Activated CD4-positive, alpha-beta T cell treated with anti-CD3 and anti-CD28 coated beads for 36 hours (primary cell): ENCODE data around the gene WASF2. TPM values are rescaled to one million over a fixed set of nuclear protein-coding genes. Genes with fewer than 3 reads are reported as not detected.

Source experiments
- ATAC-seq: fragments of 200-7000 bp; cut with Tn5 transposase; one replicate; pipeline ENCODE4 v1.10.0; 2021; ENCODE audit warnings: mild to moderate bottlenecking, moderate library complexity
- CTCF ChIA-PET: fragments of 350-600 bp; sonication (Branson Sonifier 250); formaldehyde crosslinking; loops from one replicate; lab custom pipeline; 2021; ENCODE audit warnings: antibody characterized with exemption; lab: Charles Lee
- POLR2A ChIA-PET: fragments of 350-600 bp; sonication (Branson Sonifier 250); formaldehyde crosslinking; loops from one replicate; lab custom pipeline; 2021; ENCODE audit warnings: antibody characterized with exemption, inconsistent platforms; lab: Charles Lee
- DNase-seq: peaks from one replicate; pipeline ENCODE4 v3.0.0-alpha.2; 2020
- H3K27ac Mint-ChIP-seq: one replicate; pipeline ENCODE4 v1.8.0; 2021; ENCODE audit warnings: mixed read lengths
- H3K27me3 Mint-ChIP-seq: one replicate; pipeline ENCODE4 v1.8.0; 2021; ENCODE audit warnings: mixed read lengths
- H3K36me3 Mint-ChIP-seq: one replicate; pipeline ENCODE4 v1.8.0; 2021; ENCODE audit warnings: low read depth, mixed read lengths
- H3K4me1 Mint-ChIP-seq: one replicate; pipeline ENCODE4 v1.8.0; 2021; ENCODE audit warnings: mixed read lengths
- H3K4me3 Mint-ChIP-seq: one replicate; pipeline ENCODE4 v1.8.0; 2021; ENCODE audit warnings: mild to moderate bottlenecking, moderate library complexity, mixed read lengths
- H3K9me3 Mint-ChIP-seq: one replicate; pipeline ENCODE4 v1.8.0; 2021; ENCODE audit warnings: low read depth, mixed read lengths
- intact Hi-C, 2 experiments: fragments of 100-400 bp; cut with DNase I in 1 of 2; cut with micrococcal nuclease in 1 of 2; formaldehyde crosslinking; loops; one replicate each; pipeline versions ENCODE4 v1.14.2 to v1.15.1; 2022 to 2024; cut with DNase I, micrococcal nuclease
- total RNA-seq, 2 experiments: library from RNA; stranded (reverse); gene quantifications; one replicate each; pipeline ENCODE4 v1.2.3, GENCODE V29; 2021

Gene WASF2
- total RNA-seq, 2 experiments from 2014 or later: 104 to 132 TPM

DNA sequence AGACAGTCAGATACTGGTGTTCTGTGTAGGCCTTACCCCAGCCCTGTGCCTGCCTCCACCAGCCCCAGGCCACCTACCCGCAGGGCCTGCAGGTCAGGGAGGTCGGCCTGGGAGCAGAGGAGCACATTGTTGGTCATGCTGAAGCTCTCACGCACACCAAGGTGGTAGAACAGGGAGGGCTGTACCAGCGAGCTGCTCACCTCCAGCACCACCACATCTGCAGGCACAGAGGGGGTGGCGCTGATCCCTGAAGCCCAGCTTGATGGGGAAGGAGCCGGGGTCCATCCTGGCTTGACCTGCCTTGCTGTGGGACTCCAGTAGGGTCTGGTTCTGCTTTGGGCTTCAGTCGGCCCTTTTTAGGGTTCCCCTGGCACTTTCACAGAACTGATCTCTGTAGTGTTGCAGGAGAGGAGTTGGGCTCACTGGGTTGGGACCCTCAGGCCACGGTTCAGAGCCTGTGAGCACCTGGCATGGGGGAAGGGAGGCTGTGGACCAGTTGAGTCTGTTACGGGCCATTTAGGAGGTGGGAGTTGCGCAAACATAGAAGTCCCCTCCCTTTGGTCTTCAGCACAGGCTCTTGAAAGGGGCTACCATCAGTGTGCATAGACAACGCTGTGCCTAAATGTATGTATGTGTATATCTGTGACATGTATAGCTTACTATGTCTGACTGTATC lies 125.1 kb downstream of the WASF2 start:
- H3K4me1 Mint-ChIP-seq: peaks cover 33% of the 10 kb centered on the region

DNA sequence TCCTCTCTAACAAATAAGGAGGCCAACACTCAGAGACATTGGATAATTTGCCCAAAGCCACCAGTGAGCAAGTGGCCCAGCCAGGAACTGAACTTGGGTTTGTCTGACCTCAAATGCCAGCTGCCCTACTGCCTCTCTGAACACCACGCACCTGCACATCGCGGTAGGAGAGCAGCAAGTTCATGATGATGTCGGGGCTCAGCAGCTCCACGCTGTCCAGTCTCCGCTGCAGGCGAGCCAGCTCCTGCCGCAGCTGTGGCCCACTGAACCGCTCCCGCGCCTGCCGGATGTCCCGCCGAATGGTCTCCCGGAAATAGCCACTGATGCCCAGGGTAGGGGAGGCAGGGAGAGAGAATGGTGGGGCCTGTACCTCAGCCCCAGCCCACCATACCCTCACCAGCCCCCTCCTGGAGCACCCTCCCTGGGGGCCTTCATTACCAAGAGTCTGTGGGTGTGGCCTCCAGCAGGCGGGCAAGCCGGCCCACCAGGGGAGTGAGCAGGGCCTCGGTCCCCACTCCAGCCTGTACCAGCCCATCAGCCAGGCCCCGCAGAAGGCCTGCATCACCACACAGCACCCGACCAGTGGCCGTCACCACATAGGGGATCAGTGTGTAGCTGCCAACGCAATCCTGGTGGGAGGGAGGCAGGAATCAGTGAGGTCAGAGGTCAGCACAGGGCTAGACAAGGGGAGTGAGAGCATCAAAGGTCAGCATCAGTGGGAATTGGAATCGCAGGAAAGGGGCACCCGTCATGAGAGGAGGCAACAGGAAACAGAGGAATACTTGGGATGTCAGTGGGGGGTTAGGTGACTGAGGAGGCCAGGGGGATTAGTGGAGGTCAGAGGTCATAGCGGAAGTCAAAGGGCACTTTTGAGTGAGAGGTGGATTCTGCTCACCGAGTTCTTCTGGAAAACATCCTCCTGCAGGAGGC lies 125.9 kb downstream of the WASF2 start:
- ChIA-PET POLR2A (no interaction called here), CTCF (interaction anchor here (0.5 to 3.7 kb wide), 3 partner anchors 7 to 216 kb away, joined by 4 to 28 read pairs (median 4); no protein-coding TSS in a partner anchor)
- intact Hi-C loops: no loop called here
- DNase-seq (no peak), ATAC-seq (no peak)
- H3K36me3 Mint-ChIP-seq: no peaks in the 10 kb centered on the region
- H3K27me3 Mint-ChIP-seq: no peaks in the 10 kb centered on the region
- peaks cover 34% of the 10 kb centered on the region for H3K4me1 Mint-ChIP-seq
- no peak overlapping the region for H3K27ac Mint-ChIP-seq
- no peak overlapping the region for H3K4me3 Mint-ChIP-seq
- H3K9me3 Mint-ChIP-seq: no peaks in the 10 kb centered on the region

More for the DNA sequence above, 125.1 kb downstream of the WASF2 start:
- ChIA-PET CTCF (interaction anchor here (0.5 to 3.7 kb wide), 11 partner anchors 8 to 880 kb away, joined by 3 to 28 read pairs (median 6); partner anchors contain the start of gene GPR3), POLR2A (interaction anchor here (0.6 to 1.0 kb wide), 3 partner anchors 19 to 235 kb away, joined by 3 to 5 read pairs (median 3); no protein-coding TSS in a partner anchor)
- DNase-seq (no peak), ATAC-seq (no peak)
- Mint-ChIP-seq H3K9me3 (no peaks in the 10 kb centered on the region), H3K27ac (no peak overlapping the region), H3K36me3 (no peaks in the 10 kb centered on the region), H3K4me3 (peak overlapping the region; percentile 75), H3K27me3 (no peaks in the 10 kb centered on the region)
- intact Hi-C loops: loop anchor here (1.0 kb wide), 5 partner anchors 8 to 239 kb away; partner anchors contain the start of genes AHDC1 (in 1 of the 2), CD164L2 (in 1 of the 2) and GPR3 (in 1 of the 2)

DNA sequence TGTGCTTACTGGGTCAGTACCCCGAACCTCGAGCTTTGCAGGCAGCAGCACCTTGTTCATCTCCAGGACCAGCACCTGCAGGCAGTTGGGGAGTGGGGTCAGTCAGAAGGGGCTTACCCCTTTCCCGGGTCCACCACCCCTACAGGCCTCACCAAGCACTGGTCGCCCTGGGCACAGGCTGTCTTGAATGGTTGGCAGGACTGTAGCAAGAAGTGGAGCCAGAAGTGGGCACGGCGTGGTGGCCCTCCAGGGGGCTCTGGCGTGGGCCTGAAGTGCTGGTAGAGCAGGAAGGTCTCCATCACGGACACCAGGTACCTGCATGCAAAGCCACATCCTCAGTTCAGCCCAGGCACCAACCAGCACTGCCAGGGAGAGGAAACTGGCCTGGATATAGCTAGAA lies 128.4 kb downstream of the WASF2 start:
- no peaks in the 10 kb centered on the region for H3K9me3 Mint-ChIP-seq
- no peaks in the 10 kb centered on the region for H3K27me3 Mint-ChIP-seq
- no peaks in the 10 kb centered on the region for H3K36me3 Mint-ChIP-seq
- ChIA-PET CTCF (interaction anchor here (0.7 to 2.0 kb wide), 5 partner anchors 21 to 245 kb away, joined by 4 to 6 read pairs (median 5); partner anchors contain the start of gene CD164L2), POLR2A (no interaction called here)
- DNase-seq: no peak
- no peak overlapping the region for H3K27ac Mint-ChIP-seq
- peaks cover 44% of the 10 kb centered on the region for H3K4me1 Mint-ChIP-seq
- intact Hi-C loops: no loop called here
- H3K4me3 Mint-ChIP-seq: no peak overlapping the region
- no peak for ATAC-seq

DNA sequence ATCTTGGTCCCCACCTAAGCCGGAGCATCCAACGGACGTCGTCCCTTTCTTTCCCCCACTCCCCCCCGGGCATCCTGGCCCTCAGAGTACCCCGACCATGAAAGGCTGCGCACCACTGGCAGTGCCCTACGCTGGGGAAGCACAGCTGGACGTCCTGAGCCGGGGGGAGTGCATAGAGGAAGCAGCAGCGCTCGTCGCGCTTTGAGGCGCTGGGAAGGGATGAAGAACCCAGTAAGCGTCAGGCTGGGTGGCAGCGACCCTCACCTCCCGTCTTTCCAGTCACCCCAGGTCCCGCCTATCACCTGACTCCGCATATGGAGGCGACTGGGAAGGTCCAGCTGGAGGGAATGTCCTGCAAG lies 128.9 kb downstream of the WASF2 start:
- peaks cover 48% of the 10 kb centered on the region for H3K4me1 Mint-ChIP-seq
- no peaks in the 10 kb centered on the region for H3K9me3 Mint-ChIP-seq
- peak overlapping the region; percentile 62 for H3K4me3 Mint-ChIP-seq
- POLR2A ChIA-PET: no interaction called here
- intact Hi-C loops: no loop called here
- no peaks in the 10 kb centered on the region for H3K27me3 Mint-ChIP-seq
- CTCF ChIA-PET: interaction anchor here (2.0 kb wide), 1 partner anchor 34 kb away, joined by 5 read pairs; no protein-coding TSS in a partner anchor
- no peak overlapping the region for H3K27ac Mint-ChIP-seq
- no peak for ATAC-seq
- no peaks in the 10 kb centered on the region for H3K36me3 Mint-ChIP-seq
- no peak for DNase-seq

DNA sequence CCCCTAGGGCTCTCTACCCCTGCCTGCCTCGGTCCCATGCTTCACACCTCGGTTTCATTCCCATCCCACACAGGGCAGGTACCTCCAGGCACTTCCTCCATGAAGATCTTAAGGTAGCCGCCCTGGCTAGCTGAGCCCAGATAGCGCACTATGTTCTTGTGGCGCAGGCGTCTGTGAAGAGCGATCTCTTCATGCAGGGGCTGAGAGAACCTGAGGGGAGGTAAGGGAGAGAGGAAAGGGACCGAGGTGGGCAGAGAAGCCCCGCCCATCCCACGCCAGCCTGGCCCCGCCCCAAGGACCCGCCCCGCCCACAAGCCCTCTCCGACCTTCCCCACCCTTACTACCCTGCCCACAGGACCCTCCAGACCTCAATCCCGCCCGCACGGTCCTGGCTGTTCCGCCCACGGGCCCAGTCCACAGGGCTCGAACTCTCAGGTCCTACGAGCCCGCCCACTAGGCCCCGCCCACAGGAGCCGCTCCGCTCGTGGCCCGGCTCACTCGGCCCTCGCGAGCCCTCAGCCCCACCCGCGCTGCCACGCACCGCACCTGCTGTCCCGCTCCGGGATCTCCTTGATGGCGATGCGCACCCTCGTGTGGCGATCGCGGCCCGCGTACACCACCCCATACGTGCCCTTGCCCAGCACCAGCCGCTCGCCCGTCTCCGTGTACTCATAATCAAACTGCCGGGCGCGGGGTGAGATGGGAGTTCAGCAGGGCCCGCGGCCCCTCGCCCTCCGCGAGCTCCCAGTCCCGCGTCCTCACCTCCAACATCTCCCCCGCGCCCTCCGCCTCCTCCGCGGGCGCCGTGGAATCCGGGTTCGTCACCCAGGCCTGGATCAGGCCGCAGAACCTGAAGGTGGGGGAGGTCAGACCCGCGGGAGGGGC lies 129.6 kb downstream of the WASF2 start:
- intact Hi-C loops: no loop called here
- H3K4me1 Mint-ChIP-seq: peaks cover 49% of the 10 kb centered on the region
- CTCF ChIA-PET: interaction anchor here (1.0 to 3.1 kb wide), 3 partner anchors 8 to 28 kb away, joined by 3 to 16 read pairs (median 3); no protein-coding TSS in a partner anchor
- POLR2A ChIA-PET: interaction anchor here (0.6 kb wide), 1 partner anchor 275 kb away, joined by 4 read pairs; no protein-coding TSS in a partner anchor
- H3K9me3 Mint-ChIP-seq: no peaks in the 10 kb centered on the region
- DNase-seq (peak; percentile 60), ATAC-seq (peak; percentile 25)
- no peaks in the 10 kb centered on the region for H3K27me3 Mint-ChIP-seq
- H3K36me3 Mint-ChIP-seq: peaks cover 1% of the 10 kb centered on the region
- peak overlapping the region; percentile 15 for H3K27ac Mint-ChIP-seq
- H3K4me3 Mint-ChIP-seq: peak overlapping the region; percentile 62

DNA sequence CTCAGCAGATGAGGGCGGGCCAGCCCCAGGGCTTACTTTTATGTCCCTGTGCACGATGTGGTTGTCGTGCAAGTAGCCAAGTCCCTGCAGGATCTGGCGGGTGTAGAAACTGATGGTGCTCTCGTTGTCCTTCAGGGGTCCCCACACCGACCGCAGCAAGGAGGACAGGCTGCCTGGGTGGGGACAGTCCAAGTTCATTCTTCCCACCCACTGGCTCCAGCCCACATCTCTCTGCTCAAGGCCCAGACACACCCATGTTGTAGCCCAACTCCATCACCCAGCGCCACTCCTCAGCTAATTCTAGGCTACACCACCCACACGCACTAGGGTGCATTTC lies 130.2 kb downstream of the WASF2 start:
- ChIA-PET CTCF (interaction anchor here (0.7 to 3.1 kb wide), 4 partner anchors 9 to 240 kb away, joined by 3 to 16 read pairs (median 4); no protein-coding TSS in a partner anchor), POLR2A (no interaction called here)
- ATAC-seq: no peak
- peak overlapping the region; percentile 62 for H3K4me3 Mint-ChIP-seq
- intact Hi-C loops: no loop called here
- peaks cover 2% of the 10 kb centered on the region for H3K36me3 Mint-ChIP-seq
- H3K9me3 Mint-ChIP-seq: no peaks in the 10 kb centered on the region
- H3K27me3 Mint-ChIP-seq: no peaks in the 10 kb centered on the region
- no peak for DNase-seq
- H3K4me1 Mint-ChIP-seq: peaks cover 45% of the 10 kb centered on the region
- peak overlapping the region; percentile 15 for H3K27ac Mint-ChIP-seq

DNA sequence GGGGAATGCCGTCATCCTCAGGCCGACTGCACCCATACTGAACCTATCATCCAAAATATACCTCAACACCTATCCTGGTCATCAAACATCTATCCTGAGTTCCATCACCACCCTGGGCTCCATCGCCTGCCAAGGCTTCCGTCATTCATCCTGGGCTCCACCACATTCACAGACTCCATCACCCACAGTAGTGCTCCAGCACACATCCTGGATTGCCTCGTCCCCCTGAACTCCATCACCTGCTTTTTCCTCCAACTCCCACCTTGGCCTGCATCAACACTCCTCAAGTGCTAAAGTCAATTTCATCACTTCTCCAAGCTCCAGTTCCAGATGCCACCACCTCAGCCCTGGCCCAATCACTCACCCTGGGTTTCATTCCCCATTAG lies 131.0 kb downstream of the WASF2 start:
- intact Hi-C loops: no loop called here

DNA sequence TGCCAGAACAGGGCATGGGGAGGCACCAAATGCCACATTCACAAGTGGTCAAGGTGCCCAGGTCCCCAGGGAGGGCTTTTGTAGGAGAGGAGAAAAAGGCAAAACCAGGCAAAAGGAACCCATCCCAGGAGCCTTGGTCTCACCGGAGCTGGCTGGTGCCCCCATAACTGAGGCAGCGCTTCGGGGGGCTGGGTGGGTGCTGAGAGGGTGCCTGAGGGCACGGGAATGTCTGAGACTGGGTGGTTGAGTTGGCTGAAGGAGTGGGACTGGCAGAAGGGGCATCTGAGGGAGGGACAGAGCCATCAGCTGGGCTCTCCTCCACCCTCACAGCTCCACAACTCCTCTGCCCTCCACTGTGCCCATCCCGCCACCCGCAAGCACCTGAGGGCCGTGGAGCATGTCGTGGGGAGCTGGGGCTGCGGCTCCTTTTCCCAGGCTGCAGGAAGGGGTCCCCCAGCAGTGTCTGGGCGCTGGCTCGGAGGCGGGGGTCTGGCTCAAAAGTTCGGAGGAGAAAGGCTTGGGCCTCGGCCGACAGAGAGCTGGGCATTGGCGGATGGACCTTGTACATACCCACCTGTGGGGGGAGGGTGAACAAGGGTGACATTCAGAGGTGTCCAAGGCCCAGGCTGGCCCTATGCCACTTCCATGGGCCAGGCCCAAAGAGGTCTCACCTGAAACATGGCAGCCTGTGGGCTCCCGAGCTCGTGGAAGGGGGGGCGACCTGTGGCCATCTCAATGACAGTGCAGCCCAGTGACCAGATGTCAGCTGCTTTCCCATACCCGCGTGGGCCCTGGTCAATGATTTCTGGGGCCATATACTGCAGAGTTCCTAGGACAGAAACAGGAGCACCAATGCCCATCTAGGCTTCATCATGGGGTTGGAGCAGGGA lies 131.7 kb downstream of the WASF2 start:
- peaks cover 40% of the 10 kb centered on the region for H3K4me1 Mint-ChIP-seq
- intact Hi-C loops: no loop called here
- ChIA-PET CTCF (interaction anchor here (0.6 to 3.8 kb wide), 24 partner anchors 8 to 360 kb away, joined by 3 to 28 read pairs (median 4); partner anchors contain the start of genes CD164L2, MAP3K6 and SYTL1), POLR2A (interaction anchor here (1.0 kb wide), 1 partner anchor 13 kb away, joined by 3 read pairs; no protein-coding TSS in a partner anchor)
- H3K27me3 Mint-ChIP-seq: no peaks in the 10 kb centered on the region
- H3K27ac Mint-ChIP-seq: no peak overlapping the region
- ATAC-seq: no peak
- H3K9me3 Mint-ChIP-seq: no peaks in the 10 kb centered on the region
- DNase-seq: no peak
- peaks cover 2% of the 10 kb centered on the region for H3K36me3 Mint-ChIP-seq
- peak overlapping the region; percentile 64 for H3K4me3 Mint-ChIP-seq

More for the DNA sequence above, 131.0 kb downstream of the WASF2 start:
- Mint-ChIP-seq H3K27ac (no peak overlapping the region), H3K4me3 (no peak overlapping the region), H3K36me3 (peaks cover 2% of the 10 kb centered on the region), H3K9me3 (no peaks in the 10 kb centered on the region), H3K4me1 (peaks cover 40% of the 10 kb centered on the region), H3K27me3 (no peaks in the 10 kb centered on the region)
- ATAC-seq (no peak), DNase-seq (no peak)
- CTCF ChIA-PET: interaction anchor here (0.7 to 3.8 kb wide), 13 partner anchors 7 to 361 kb away, joined by 3 to 28 read pairs (median 10); partner anchors contain the start of genes CD164L2 and MAP3K6
- POLR2A ChIA-PET: no interaction called here

DNA sequence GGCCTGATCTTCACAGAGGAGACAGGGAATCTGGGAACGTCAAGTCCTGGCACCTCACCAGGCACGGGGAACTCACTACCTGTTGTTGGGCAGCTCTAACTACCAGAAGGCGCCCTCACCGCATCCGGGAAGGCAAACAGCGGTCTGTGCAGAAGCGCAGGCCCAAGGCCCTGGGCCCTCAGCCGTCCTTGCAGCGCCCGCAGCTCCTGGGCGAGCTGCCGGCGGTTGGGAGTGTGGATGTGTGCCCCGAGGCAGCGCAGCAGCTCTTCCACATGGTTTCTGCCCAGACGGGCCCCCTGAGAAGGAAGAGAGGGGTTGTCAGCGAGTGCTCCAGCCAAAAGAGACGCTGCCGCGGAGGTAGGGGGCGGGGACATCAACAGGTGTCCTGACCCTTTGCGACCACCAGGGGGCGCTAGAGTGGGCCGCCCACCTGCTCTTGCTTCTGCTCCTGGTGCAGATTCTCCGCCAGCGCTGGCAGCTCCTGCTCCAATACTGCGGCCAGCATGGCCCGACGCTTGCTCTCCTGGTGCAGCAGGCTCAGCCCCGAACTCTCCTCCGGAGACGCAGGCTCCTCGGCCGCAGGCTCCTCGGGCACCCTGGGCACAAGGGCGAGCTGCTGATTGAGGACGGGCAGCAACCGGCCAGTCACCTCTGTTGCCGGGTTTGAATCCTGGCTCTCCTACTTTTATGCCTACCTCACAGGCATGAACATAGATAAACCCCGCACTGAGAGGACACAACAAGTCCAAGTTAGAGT lies 132.5 kb downstream of the WASF2 start:
- CTCF ChIA-PET: interaction anchor here (0.6 to 3.8 kb wide), 33 partner anchors 8 to 1124 kb away, joined by 3 to 28 read pairs (median 4); partner anchors contain the start of genes CD164L2, MAP3K6 and SYTL1
- H3K4me1 Mint-ChIP-seq: peaks cover 40% of the 10 kb centered on the region
- POLR2A ChIA-PET: interaction anchor here (1.0 to 1.1 kb wide), 2 partner anchors 9 to 12 kb away, joined by 3 read pairs; no protein-coding TSS in a partner anchor
- DNase-seq: peak; percentile 91
- H3K9me3 Mint-ChIP-seq: no peaks in the 10 kb centered on the region
- peak overlapping the region; percentile 64 for H3K4me3 Mint-ChIP-seq
- H3K27ac Mint-ChIP-seq: peak overlapping the region; percentile 73
- ATAC-seq: peak; percentile 78
- peaks cover 2% of the 10 kb centered on the region for H3K36me3 Mint-ChIP-seq
- no peaks in the 10 kb centered on the region for H3K27me3 Mint-ChIP-seq
- intact Hi-C loops: loop anchor here (1.0 kb wide), 5 partner anchors 8 to 57 kb away; partner anchors contain the start of gene GPR3 (in 1 of the 2)
